ENCODE measurements around the gene BANF2.

The BANF2 gene

DNA sequence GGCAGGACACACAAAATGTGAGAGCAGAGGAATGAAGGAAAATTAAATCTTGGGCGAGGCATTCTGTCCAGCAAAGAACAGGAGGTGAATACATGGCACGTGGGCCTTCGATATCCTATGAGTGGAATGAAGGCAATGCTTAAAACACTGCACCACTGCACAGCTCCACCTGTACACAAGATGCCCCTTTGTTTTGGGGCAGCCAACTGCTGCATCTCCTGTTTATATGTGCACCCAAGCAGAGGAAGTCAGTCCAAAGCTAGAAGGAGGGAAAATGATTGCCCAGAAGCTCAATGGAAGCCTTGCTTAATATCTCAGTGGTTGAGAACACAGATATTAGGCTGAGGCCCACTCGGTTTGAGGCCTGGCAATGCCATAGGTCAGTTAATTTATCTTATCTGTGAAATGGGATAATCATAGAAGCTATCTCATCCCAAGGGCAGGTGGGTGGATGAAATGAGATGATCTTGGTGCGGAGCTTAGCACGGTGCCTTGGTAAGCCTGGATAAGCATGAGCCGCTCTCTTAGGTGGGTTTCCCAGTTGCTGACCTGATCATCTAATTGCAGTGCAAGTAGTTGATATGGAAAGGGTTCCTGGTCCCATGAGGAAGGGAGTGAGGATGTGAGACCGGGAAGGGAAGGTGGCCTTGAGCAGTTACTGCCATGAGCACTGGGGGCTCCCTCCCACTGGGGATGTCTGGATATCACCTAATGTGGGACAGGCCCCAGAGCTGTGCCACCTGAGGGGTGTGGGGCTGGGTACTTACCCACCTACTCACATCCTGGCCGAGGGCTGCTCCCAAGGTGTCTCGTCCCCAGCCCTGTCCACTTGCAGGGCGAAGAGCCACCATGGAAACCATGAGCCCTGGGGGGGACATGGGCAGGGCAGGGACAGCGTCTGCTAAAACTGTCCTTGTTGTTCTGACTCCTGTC, 9.9 kb downstream of the BANF2 start:
- no peak for DNase-seq (ENCODE audit: low read depth, low spot score)

DNA sequence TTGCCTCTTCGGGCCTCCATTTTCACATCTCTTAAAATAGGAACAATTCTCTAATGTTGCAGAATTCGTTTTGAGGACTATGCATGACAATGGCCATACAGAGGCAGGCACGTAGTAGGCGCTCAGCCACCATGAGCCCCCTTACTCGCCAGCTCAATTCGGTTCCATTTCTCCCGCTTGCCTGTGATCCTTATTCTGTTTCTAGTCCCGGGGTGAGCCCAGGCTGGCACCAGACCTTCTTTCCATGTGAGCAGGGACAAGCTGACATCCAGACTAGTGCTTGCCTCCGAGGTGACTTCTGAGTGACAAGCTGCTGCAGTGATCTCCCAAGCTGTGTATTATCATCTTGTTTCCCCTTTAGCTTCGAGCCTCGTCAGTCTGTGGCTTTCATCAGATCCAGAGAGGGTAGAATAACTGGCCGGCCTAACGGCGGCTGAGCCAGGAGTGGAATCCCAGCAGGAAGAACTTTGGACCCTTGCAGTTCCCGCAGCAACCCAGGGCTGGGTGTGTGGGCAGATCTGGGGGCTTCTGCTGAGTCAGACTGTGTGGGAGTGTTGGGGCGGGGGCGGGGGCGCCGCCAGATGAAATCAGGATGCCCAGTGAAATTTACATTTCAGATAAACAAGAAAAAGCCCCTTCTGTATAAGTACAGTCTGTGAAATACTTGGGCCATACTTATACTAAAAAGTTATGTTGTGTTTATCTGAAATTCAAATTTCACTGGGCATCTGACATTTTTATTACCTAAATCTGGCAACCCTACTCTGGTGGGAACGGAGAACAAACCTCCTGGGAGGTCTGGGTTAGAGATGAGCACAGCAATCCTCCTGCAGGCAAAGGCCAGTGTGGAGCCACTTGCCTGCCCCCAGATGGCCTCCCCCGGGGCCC, 10.9 kb downstream of the BANF2 start:
- no peak for DNase-seq (ENCODE audit: low read depth, low spot score)

DNA sequence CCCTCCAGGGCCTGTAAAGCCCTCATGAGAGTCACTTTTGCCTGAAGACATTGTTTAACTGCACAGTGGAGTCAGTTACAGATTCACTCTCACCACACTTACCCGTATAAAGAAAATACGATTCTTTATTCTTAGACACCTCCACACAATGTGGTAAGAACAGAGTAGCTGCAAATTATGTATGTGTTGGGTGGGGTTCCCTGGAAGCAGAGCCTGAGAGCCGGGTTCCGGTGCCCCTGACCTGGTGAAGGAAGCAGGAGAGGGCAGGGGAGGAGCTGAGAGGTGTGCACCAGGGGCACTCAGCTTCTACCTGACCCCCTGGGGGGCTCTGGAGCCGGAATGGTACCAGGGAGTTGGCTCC, 11.5 kb downstream of the BANF2 start:
- no peak for DNase-seq (ENCODE audit: low read depth, low spot score)

DNA sequence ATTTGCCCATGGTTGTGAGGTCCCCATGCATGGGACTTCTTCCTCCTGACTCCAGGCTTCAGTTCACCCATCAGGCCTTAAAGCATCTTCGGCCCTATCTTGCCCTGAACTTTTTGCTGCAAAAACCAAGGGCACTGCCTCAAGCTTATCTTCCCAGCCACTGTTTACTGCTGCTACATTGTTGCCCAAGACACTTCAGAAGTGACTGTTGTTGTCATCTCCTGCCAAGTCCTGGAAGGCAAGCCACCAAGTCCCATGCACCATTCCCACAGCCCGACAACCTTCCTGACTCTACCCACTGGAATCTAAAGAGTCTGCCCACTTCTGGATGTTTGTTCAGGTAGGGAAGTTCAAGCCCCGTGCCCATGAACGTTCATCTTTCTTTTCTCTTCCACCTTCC, 12.4 kb downstream of the BANF2 start:
- no peak for DNase-seq (ENCODE audit: low read depth, low spot score)

DNA sequence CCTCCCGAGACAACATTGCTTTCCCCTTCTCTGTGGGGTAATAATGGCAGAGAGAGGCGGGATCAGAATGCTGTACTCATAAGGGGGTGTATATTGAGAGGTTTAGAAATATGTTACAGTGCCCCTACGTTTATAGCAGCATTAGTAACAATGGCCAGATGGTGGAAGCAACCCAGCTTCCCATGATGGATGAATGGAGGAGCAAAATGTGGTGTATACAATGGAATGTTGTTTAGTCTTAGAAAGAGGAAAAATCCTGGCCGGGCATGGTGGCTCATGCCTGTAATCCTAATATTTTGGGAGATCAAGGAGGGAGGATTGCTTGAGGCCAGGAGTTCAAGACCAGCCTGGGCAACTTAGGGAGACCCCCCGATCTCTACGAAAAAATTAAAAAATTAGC, 12.9 kb downstream of the BANF2 start:
- no peak for DNase-seq (ENCODE audit: low read depth, low spot score)

DNA sequence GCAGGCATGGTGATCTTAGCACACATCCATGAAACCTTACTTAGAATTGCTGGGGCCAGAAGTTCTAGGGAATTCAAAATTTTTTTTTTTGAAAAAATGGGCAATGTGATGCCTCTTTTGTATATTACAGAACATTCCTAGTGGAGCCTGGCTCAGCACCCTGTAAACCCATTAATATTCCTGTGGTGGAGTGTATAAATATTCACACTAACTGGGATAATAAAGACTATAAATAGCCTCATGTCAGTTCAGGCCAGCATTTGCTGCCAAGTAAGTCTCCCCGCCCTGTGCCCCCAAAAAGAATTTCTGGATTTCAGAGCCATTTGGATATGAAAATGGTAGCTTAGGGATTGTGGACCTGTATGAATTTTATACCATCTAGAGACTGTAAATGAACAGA, 14.8 kb downstream of the BANF2 start:
- no peak for DNase-seq (ENCODE audit: low read depth, low spot score)

DNA sequence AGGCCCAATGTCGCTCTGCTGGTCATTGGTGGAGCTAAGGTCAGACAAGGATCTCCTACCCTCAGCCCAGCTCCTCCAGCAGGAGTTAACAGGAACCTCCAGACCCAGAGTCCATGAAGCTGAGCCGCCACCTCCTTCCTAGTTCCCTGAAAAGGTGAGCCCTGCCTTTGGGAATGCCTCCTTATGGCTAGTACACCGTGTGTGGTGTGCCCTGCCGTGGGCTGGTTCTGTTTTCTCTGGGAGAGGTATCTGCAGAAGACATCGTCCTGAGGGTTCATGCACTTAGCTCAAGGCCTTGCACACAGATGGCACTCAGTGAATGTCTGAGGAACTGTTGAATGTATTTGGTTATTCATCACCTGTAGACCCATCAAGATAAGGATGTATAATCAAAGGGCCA, 15.3 kb downstream of the BANF2 start:
- DNase-seq (ENCODE audit: low read depth, low spot score) = no peak

DNA sequence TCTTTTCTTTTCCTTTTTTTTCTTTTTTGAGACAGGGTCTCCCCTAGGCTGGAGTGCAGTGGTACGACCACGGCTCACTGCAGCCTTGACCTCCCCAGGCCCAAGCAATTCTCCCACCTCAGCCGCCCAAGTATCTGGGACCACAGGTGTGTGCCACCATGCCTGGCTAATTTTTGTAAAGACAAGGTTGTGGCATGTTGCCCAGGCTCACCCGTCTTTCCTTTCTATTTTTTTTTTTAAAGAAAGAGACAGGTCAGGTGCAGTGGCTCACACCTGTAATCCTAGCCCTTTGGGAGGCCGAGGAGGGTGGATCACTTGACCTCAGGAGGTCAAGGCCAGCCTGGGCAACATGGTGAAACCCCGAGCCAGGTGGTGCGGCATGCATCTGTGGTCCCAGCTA, 16.6 kb downstream of the BANF2 start:
- no peak for DNase-seq (ENCODE audit: low read depth, low spot score)

DNA sequence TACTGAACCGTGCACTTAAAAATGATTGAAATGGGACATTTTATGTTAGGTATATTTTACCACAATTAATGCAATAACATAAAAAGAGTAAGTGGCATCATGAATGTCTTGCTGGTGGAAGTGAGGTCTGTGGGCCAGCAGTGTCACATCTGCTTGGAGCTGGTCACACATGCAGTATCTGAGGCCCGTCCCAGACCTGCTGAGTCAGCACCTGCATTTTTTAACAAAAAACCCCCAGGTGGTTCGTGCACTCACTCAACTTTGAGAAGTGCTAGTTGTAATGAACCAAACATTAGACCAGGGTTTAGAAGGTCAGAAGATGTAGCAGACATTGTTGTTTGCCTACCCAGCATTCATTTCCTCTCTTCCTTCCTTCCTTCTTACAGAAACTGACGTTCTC, 21.0 kb downstream of the BANF2 start:
- DNase-seq (ENCODE audit: low read depth, low spot score) = no peak

DNA sequence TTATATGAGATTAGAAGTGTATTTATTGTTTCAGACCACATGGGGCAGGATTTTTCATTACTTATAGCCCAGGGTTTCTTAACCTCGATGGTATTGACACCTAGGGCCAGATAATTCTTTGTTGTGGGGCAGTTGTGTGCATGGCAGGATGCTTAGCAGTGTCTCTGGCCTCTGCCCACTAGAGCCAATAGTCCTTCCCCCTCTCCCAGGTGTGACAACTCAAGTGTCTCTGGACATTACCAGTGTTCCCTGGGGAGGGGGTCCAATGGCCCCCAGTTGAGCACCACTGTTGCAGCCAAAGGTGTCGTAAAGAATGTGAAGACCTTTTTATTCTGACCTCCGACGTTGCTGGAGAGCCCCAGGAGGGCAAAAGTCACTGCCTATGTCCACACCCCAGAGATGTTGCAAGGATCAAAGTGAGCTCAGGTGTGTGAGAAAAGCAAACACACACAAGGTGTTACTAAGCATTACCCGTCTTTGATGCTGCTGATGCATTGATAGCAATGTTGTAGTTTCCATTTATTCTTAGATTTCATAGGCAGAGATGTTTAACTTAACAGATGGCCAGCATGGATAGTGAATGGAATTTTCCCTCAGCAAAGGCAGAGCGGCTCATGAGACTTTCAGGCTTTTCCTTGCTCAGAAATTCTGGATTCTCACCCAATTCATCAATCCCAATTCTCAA, 22.2 kb downstream of the BANF2 start:
- no peak for DNase-seq (ENCODE audit: low read depth, low spot score)

DNA sequence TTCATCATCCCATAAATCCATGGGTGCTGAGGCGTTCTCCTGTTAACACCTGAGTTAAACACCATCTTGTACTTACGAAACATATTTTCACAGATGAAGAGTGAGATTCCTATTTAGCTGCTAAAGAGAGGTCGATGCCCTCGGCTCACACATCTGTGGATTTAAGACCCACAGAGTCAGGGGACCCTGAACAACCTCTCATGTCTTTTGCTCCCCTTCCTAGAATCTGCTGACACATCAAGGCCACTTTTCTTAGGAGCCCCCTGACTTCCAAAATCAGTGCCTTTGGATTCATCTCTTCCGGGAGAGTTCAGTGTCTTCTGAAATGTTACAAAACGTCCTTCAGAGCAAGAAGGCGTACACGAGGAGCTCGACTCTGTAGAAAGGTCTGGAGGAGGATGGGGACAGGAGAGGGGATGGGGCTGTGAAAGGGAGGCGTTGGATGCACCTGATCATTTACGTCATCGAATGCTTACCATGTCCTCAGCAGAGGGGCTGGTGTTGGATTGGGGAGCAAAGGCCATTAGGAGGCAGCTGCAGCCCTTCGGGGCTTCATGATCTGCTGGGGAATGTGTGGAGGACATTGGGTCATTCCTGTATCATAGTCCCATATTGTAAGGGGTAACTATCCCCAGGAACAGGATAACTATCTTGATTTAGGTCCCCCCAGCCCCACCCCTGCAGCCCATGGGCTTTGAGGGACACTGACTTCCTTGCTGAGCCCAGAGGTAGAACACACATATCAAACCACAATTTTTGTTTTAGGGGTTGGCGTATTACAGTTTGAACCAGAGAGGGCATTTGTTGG, 22.9 kb downstream of the BANF2 start:
- no peak for DNase-seq (ENCODE audit: low read depth, low spot score)

DNA sequence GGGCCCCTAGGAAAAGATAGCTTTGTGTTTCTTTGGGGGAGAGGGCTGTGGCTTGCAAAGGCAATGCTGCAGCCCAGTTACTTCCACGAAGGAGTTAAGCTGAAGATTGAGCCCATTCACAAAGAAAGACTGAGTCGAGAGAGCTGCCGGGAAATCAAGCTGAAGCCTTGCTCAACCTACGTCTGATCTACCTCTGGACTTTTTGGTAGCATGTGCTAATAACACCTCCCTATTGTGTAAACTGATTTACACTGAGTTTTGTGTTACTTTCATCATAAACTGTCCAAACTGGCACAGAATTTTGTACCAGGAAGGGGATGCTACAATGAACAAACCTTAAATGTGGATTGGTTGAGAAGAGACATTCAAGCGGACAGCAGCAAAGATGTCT, 23.5 kb downstream of the BANF2 start:
- no peak for DNase-seq (ENCODE audit: low read depth, low spot score)

DNA sequence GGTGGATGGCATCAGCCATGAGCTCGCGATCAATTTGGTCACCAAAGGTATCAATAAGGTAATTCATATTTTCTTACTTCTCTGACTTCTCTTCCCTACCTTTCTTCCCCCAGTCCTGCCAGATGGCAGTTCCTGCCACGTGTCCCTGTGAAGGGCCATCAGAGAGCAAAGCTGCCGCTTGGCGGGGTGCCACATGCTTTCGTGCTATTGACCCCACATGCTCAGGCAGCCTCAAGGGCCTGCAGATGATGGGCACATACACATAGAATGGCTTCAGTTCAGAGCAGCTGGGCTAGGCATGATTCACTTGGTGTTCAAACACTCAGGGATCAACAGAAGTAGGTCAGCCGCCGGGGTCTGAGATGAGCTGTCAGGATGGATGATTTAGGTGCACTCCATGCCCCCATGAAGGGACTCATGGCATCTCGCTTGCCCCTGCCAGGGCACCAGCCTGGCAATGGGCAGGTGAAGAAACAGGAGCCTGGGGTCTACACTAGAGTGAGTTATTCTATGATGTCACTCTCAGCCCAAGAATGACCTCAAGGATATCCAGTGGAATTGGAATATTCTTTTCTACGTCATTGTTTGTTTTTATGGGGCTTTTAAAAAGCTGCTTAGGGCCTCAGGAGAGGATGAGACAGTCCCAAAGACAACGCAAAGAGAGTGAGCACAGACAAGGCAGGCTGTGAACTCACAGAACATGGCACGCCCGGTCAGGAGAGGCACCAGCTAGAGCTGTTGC, 25.5 kb downstream of the BANF2 start:
- no peak for DNase-seq (ENCODE audit: low read depth, low spot score)

DNA sequence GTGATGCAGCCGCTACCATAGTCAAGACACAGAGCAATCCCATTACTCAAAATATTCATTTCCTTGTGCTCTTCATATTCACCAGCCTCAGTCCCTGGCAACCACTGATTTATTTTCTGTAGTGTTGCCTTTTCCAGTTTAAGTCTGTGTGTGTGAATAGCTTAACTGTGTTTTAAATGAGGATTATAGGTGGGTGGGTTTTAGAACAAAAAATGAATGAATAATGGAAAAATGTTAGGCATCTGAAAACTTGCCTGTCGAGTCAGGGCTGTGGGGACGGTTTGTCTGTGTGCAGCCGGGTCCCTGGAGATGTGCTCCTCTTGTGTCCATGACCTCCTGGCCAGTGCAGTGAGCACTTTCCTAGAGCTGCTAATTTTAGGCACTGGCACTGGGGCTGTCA, 27.1 kb downstream of the BANF2 start:
- DNase-seq (ENCODE audit: low read depth, low spot score) = no peak

DNA sequence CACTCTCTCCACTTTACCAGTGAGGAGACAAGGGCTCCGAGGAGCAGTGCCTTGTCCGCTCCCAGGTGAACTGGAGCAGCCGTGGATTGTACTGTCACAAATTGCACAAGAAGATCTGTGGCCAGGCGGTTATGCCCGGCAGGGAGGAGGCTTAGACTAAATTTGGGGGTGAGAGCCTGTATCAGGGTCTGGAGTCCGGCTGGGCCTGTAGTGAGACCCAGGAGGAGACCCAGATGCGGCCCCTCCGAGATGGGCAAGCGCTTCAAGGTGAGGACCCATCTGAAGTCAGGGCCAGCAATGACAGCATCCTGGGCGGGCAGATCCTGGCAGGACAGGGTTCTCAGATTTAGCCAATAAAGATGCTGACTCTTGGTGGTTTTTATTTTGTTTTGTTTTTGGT, 27.6 kb downstream of the BANF2 start:
- DNase-seq (ENCODE audit: low read depth, low spot score) = no peak

DNA sequence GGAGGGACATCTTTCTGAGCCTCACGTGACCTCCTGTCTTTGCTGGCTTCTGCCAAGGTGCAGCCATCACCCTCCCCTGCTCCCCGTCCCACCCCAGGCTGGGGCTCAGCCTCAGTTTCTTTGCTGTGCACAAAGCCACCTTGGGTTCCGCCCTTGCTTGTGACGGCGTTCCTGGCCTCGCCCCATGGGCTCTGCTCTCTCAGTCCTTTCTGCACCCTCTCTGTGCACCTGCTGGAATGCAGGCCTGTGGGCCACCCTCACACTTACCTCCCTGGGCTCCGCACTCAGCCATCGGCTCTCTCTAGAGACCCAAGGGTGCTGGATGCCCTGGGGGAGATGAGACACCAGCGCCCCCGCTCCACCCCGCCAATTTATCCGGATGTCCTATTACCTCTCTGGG, 28.3 kb downstream of the BANF2 start:
- no peak for DNase-seq (ENCODE audit: low read depth, low spot score)

DNA sequence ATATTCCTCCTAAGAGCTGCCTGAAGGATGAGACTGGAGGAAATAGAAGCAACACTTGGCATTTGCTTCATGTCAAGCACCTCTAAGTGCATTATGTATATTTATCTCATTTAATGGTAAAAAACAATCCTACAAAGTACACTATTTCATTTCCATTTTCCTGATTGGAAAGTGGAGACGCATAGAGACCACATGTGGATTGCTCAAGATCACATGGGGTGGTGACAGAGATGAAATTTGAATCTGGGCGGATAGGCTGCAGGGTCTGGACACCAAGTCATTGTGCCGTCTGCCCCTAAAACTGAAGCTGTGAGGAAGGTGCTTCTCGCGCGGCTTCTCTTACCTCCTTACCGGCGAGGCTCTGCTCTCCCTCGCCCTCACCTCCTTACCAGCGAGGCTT, 30.3 kb downstream of the BANF2 start:
- no peak for DNase-seq (ENCODE audit: low read depth, low spot score)

DNA sequence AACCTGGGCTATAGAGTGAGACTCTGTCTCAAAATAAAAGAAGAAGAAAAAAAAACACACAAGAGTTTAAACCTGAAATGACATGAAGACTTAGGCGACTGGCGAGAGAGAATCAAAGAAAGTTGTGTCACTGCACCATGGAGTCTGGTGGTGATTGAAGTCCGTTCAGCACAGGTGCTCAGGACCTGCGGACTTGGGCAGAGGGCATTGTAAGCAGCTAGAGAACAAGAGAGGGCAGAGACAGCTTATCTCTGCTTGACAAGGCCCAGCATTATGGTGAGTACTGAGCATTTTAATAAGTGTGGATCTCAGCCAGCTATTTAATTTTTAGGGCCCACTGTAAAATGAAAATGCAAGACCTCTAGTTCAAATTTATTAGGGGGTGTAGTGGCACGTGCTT, 31.5 kb downstream of the BANF2 start:
- no peak for DNase-seq (ENCODE audit: low read depth, low spot score)

DNA sequence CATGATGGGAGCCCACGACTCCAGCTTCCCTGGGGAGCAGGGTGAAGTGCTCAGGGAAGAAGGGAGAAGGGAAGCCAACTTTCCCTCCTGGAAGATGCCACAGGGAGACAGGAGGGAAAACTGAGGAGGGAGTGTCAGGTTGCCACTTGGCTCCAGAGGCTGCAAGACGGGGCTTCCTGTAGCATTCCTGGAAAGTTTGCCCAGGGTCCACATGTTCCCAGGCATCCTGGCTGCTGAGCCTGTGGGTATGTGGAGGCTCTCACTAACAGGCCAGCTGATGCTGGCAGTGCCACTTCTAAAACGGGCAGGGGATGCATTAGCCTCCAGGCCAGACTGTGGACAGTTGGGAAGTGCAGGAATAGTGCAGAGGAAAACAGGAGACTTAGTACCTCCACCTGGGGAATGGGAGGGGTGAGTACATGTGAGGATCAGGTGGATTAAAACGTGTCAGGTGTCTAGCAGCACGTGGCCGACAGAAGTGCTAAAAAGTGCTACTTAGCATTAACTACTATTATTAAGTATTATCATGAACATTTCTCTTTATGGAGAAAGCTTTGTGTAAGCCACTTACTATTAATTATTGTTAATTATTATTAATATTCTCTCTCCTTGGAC, 33.2 kb downstream of the BANF2 start:
- DNase-seq (ENCODE audit: low read depth, low spot score) = no peak

DNA sequence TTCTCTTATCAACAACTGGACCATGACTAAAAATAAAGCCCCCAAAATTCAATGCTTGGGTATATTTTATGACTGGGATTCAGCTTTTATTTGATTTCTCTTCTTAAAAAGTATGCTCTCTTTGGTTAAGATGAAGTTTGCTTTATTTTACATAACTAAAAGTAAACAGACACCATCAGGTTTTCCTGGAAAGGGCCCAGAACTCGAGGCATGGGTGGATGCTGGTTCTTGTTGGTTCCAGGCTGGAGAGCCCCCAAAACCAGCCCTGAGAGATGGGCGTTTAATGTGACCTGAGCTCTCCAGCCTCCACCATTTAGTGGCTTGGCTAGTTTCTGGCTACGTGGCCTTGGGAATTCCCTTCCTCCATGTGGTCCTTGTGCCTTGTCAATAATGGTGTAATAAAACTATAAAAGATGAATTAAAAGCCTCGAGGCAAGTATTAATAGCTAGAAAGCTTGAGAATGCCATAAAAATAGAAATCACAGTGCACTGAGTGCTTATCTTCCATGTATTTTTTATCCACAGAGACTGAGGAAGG, 34.1 kb downstream of the BANF2 start:
- DNase-seq (ENCODE audit: low read depth, low spot score) = no peak
